ENCODE measurements around the gene SAMD15. TPM values are rescaled to one million over a fixed set of nuclear protein-coding genes. Genes with fewer than 3 reads are reported as not detected.

SAMD15 gene
- total RNA-seq, 1 donor from 2014 or later, result 1.00 TPM

DNA sequence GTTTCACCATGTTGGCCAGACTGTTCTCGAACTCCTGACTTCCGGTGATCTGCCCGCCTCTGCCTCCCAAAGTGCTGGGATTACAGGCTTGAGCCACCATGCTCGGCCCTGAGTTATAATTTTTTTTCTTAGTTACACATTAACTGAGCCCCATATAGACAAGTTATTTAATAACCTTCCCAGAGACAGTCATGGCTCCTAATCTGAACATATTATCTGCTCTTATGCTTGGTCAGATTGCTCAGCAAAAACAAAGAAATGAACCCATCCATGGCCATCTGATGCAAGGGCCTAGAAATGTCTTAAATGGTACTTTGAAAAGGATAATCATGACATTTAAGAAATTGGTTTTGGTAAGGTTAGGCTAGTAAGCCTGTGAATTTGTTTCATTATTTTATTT is 13.0 kb downstream of the SAMD15 start:
- ATAC-seq (ENCODE audit: low read depth) (no peak), DNase-seq (no peak)
- H3K4me1 Mint-ChIP-seq, result no peaks in the 10 kb centered on the region
- H3K27ac Mint-ChIP-seq, result no peak overlapping the region
- H3K4me3 Mint-ChIP-seq, result no peak overlapping the region
- no peaks in the 10 kb centered on the region for H3K9me3 Mint-ChIP-seq
- no peaks in the 10 kb centered on the region for H3K27me3 Mint-ChIP-seq
- POLR2A ChIA-PET, result no interaction called here
- CTCF ChIA-PET, result no interaction called here
- TF ChIP-seq, protein P1, sequence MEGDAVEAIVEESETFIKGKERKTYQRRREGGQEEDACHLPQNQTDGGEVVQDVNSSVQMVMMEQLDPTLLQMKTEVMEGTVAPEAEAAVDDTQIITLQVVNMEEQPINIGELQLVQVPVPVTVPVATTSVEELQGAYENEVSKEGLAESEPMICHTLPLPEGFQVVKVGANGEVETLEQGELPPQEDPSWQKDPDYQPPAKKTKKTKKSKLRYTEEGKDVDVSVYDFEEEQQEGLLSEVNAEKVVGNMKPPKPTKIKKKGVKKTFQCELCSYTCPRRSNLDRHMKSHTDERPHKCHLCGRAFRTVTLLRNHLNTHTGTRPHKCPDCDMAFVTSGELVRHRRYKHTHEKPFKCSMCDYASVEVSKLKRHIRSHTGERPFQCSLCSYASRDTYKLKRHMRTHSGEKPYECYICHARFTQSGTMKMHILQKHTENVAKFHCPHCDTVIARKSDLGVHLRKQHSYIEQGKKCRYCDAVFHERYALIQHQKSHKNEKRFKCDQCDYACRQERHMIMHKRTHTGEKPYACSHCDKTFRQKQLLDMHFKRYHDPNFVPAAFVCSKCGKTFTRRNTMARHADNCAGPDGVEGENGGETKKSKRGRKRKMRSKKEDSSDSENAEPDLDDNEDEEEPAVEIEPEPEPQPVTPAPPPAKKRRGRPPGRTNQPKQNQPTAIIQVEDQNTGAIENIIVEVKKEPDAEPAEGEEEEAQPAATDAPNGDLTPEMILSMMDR (IDR thresholded peaks at IDR 0.05), result no peak
- intact Hi-C loops (cut with micrococcal nuclease), result no loop called here
- no peaks in the 10 kb centered on the region for H3K36me3 Mint-ChIP-seq (ENCODE audit: low read depth)

DNA sequence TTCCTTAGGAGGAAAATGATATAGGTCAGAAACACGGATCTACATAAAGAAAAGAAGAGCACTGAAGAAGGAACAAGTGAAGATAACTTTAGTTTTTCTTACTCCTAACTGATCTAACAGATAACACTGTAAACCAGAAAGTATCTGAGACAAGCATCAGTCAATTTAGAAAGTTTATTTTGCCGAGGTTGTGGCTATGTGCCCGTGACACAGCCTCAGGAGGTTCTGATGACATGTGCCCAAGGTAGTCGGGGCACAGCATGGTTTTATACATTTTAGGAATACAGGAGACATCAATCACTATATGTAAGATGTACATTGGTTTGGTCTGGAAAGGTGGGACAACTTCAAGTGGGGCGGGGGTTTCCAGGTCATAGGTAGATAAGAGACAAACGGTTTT is 23.0 kb downstream of the SAMD15 start:
- ChIA-PET CTCF (no interaction called here), POLR2A (interaction anchor here (0.8 kb wide), 1 partner anchor 79 kb away, joined by 3 read pairs; no protein-coding TSS in a partner anchor)
- Mint-ChIP-seq H3K36me3 (ENCODE audit: low read depth) (no peaks in the 10 kb centered on the region), H3K9me3 (no peaks in the 10 kb centered on the region), H3K4me1 (no peaks in the 10 kb centered on the region), H3K27me3 (no peaks in the 10 kb centered on the region), H3K27ac (no peak overlapping the region), H3K4me3 (no peak overlapping the region)
- intact Hi-C loops (cut with micrococcal nuclease), result no loop called here
- DNase-seq, result no peak
- no peak for ATAC-seq (ENCODE audit: low read depth)
- TF ChIP-seq, protein P1 (IDR thresholded peaks at IDR 0.05), result no peak

DNA sequence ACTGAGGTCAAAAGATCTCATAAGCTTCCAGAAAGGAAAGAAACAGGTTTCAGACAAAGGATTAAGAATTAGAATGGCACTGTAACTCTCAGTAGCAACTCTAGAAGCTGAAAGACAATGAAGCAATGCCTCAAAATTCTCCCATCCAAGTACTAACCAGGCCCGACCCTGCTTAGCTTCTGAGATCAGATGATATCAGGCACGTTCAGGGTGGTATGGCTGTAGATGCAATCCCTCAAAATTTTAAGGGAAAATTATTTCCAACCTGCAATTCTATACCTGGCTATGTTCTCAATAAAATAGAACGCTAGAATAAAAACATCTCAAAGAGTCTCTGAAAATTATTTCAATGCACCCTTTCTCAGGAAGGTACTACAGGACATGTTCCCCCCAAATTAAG is 26.6 kb downstream of the SAMD15 start:
- intact Hi-C loops (cut with micrococcal nuclease), result no loop called here
- DNase-seq (no peak), ATAC-seq (ENCODE audit: low read depth) (no peak)
- Mint-ChIP-seq H3K27ac (no peak overlapping the region), H3K36me3 (ENCODE audit: low read depth) (no peaks in the 10 kb centered on the region), H3K4me3 (no peak overlapping the region), H3K27me3 (no peaks in the 10 kb centered on the region), H3K4me1 (peaks cover 5% of the 10 kb centered on the region), H3K9me3 (no peaks in the 10 kb centered on the region)
- TF ChIP-seq, protein P1 (IDR thresholded peaks at IDR 0.05), result no peak
- ChIA-PET POLR2A (no interaction called here), CTCF (no interaction called here)

DNA sequence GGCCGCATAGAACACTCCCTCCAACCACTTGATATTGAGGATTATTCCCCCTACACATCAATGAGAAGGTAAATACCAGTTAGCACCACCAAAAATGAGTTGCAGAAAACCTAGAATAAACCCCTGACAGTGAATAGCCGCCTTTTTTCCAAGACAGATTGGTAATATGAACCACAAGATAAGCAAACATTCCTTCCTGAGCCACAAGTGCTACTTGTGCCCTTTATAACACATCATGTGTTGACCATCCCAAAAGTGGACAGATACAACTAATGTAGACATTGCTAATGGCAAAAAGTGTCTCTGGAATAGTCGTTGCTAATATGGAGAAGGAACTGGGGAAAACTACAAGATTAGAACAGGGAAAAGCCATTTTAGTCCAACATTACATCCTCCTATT is 28.9 kb downstream of the SAMD15 start:
- ATAC-seq (ENCODE audit: low read depth) (no peak), DNase-seq (no peak)
- POLR2A ChIA-PET, result no interaction called here
- H3K4me3 Mint-ChIP-seq, result no peak overlapping the region
- intact Hi-C loops (cut with micrococcal nuclease), result no loop called here
- H3K9me3 Mint-ChIP-seq, result no peaks in the 10 kb centered on the region
- peaks cover 5% of the 10 kb centered on the region for H3K4me1 Mint-ChIP-seq
- no peak overlapping the region for H3K27ac Mint-ChIP-seq
- no peaks in the 10 kb centered on the region for H3K27me3 Mint-ChIP-seq
- TF ChIP-seq, protein P1 (IDR thresholded peaks at IDR 0.05), result no peak
- CTCF ChIA-PET, result no interaction called here
- H3K36me3 Mint-ChIP-seq (ENCODE audit: low read depth), result no peaks in the 10 kb centered on the region

DNA sequence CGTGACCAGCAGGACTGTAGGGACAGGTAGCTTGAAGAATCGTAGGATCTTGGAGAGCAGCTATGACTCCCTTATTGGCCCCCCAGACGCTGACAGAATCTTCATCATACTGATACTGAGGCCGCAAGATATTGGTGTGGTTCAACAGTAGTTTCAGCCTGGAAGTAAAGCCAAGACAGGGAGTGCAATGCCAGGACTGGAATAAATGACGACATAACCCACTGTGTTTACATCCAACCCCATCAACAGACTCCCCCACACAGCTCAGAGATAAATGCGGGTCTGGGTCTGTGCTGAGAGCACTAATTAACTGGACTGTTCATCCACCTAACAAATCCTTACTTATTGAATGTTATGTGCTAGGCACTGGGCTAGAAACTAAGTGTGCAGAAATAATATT is 29.5 kb downstream of the SAMD15 start:
- CTCF ChIA-PET, result no interaction called here
- H3K27ac Mint-ChIP-seq, result no peak overlapping the region
- no peak overlapping the region for H3K4me3 Mint-ChIP-seq
- no peaks in the 10 kb centered on the region for H3K9me3 Mint-ChIP-seq
- H3K4me1 Mint-ChIP-seq, result peaks cover 5% of the 10 kb centered on the region
- no peaks in the 10 kb centered on the region for H3K36me3 Mint-ChIP-seq (ENCODE audit: low read depth)
- POLR2A ChIA-PET, result interaction anchor here (0.6 to 1.3 kb wide), 2 partner anchors 18 to 30 kb away, joined by 3 to 5 read pairs; partner anchors contain the start of genes SAMD15 and TMED8
- intact Hi-C loops (cut with micrococcal nuclease), result no loop called here
- no peaks in the 10 kb centered on the region for H3K27me3 Mint-ChIP-seq
- no peak for DNase-seq
- TF ChIP-seq, protein P1 (IDR thresholded peaks at IDR 0.05), result no peak
- ATAC-seq (ENCODE audit: low read depth), result no peak

Data from activated B cell treated with CpG ODN at 0.5 μM for 24 hours (primary cell).